AG04450 (cell line): ENCODE results near the gene KIF5A. TPM values are rescaled to one million over a fixed set of nuclear protein-coding genes. Genes with fewer than 3 reads are reported as not detected.

Experiments used
- CTCF ChIA-PET: fragments of 300-600, 350-600 bp; formaldehyde crosslinking; extraction: SDS; loops from one replicate; lab custom pipeline; 2022; ENCODE audit warnings: antibody characterized with exemption, inconsistent platforms; lab: Charles Lee
- POLR2A ChIA-PET: fragments of 350-600 bp; formaldehyde crosslinking; extraction: SDS; loops from one replicate; lab custom pipeline; 2021; ENCODE audit warnings: antibody characterized with exemption, inconsistent platforms; lab: Yijun Ruan, JAX
- DNase-seq: peaks from one replicate; pipeline ENCODE4 v3.0.0-alpha.2; 2011; ENCODE audit warnings: low read depth, low spot score
- H3K27ac ChIP-seq: one replicate; pipeline ENCODE4 v1.5.1; 2012; ENCODE audit warnings: low read depth, low read length, control low read depth
- H3K27me3 ChIP-seq: one replicate; pipeline ENCODE4 v1.6.0; 2012; ENCODE audit warnings: low read length; ENCODE audit not compliant: control insufficient read depth, insufficient read depth
- H3K4me3 ChIP-seq: 2 replicates; pipeline ENCODE4 v1.5.1; 2011; ENCODE audit warnings: mild to moderate bottlenecking, low read depth, low read length, control low read depth
- H3K9me3 ChIP-seq: 2 replicates; pipeline ENCODE4 v1.5.1; 2012; ENCODE audit warnings: low read length; ENCODE audit not compliant: control insufficient read depth, insufficient read depth
- CTCF ChIP-seq: IDR thresholded peaks from 2 replicates; pipeline ENCODE4 v1.5.1; 2011; ENCODE audit warnings: low read depth, low read length, control low read depth, inconsistent platforms
- polyA plus RNA-seq: library from polyadenylated mRNA; depleted of rRNA; stranded (reverse); fragments of >200 nt; gene quantifications from 2 replicates; pipeline ENCODE4 v1.2.3, GENCODE V29; 2011

The KIF5A gene
- polyA plus RNA-seq, 1 experiment, result 0.45 TPM

- Histone ChIP-seq H3K9me3 (no peaks in the 10 kb centered on the region), H3K27ac (peak overlapping the region; percentile 31), H3K27me3 (no peaks in the 10 kb centered on the region), H3K4me3 (no peak overlapping the region)
- TF ChIP-seq CTCF, result no peak
- no peak for DNase-seq
- ChIA-PET POLR2A (interaction anchor here (0.6 kb wide), 2 partner anchors 13 to 113 kb away, joined by 3 to 4 read pairs; no protein-coding TSS in a partner anchor), CTCF (interaction anchor here (0.6 kb wide), 1 partner anchor 199 kb away, joined by 3 read pairs; no protein-coding TSS in a partner anchor)
Measured at GRCh38 chr12:57527184-57527583, 22.7 kb upstream of the KIF5A start.

- H3K27me3 ChIP-seq, result no peaks in the 10 kb centered on the region
- H3K9me3 ChIP-seq, result no peaks in the 10 kb centered on the region
- CTCF ChIA-PET, result no interaction called here
- H3K4me3 ChIP-seq, result no peak overlapping the region
- no peak overlapping the region for H3K27ac ChIP-seq
- POLR2A ChIA-PET, result interaction anchor here (0.7 kb wide), 1 partner anchor 77 kb away, joined by 3 read pairs; no protein-coding TSS in a partner anchor
- no peak for TF ChIP-seq CTCF
- no peak for DNase-seq
Measured at GRCh38 chr12:57528176-57528575, 21.7 kb upstream of the KIF5A start.

DNA sequence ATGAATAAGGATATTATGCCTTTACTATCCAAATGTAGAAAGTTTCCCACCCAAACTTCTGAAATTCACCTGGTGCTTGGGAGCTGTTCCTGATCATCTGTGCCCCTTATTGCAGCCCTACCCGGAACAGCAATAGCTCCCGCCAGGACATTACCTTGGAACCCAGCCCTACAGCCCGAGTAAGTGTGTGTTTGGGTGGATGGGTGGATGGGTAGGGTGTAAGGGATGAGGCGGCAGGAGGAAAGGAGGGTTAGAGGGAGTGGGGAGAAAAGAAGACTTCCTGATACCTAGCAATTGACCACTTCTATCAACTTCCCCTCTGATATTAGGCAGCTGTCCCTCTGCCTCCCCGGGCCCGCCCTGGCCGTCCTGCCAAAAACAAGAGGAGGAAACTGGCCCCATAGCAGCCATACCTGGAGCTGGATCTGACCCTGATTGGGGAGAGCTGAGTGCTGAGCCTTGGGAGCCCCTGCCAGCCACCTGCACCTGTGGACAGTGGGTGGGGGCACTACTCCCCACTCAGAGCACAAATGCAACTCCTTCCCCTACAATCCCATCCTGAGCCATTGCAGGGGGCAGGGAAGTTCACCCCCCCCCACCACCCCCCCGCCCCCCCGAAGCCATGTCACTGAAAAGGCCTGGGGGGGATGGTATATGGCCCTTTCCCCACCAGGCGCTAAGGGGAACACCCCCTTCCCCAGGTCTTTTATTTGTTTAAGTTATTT is 20.9 kb upstream of the KIF5A start:
- no peak for DNase-seq
- POLR2A ChIA-PET, result no interaction called here

DNA sequence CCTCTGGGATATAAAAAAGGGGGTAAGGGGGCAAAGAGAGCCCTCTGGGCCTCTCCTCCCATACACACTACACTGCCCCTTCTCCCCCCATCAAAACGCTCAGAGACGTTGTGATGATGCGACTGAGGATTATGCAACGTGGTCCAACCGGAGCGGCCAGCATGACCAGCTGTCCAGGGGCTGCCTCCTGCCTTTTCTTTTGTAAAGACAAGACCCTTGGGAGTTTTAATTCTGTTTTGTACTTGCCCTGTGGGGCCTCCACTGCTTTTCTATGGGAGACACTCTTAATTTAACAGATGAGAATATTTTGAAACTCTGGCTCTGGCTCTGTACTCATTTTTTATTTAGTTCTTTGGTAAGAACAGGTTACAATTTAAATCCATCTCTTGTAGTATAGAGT is 20.0 kb upstream of the KIF5A start:
- TF ChIP-seq CTCF, result no peak
- ChIA-PET CTCF (no interaction called here), POLR2A (no interaction called here)
- Histone ChIP-seq H3K4me3 (no peak overlapping the region), H3K27me3 (no peaks in the 10 kb centered on the region), H3K27ac (peak overlapping the region; percentile 11), H3K9me3 (no peaks in the 10 kb centered on the region)
- DNase-seq, result no peak

More for the DNA sequence above, 20.9 kb upstream of the KIF5A start:
- TF ChIP-seq CTCF, result no peak
- no peaks in the 10 kb centered on the region for H3K27me3 ChIP-seq
- no peak overlapping the region for H3K4me3 ChIP-seq
- H3K9me3 ChIP-seq, result no peaks in the 10 kb centered on the region
- CTCF ChIA-PET, result no interaction called here
- H3K27ac ChIP-seq, result no peak overlapping the region

GRCh38 chr12:57530396-57531142 is 19.3 kb upstream of the KIF5A start:
- ChIA-PET CTCF (interaction anchor here (0.8 kb wide), 1 partner anchor 72 kb away, joined by 4 read pairs; no protein-coding TSS in a partner anchor), POLR2A (no interaction called here)

More at GRCh38 chr12:57530396-57531142, 19.3 kb upstream of the KIF5A start:
- DNase-seq, result no peak
- Histone ChIP-seq H3K27ac (no peak overlapping the region), H3K4me3 (no peak overlapping the region), H3K27me3 (no peaks in the 10 kb centered on the region), H3K9me3 (no peaks in the 10 kb centered on the region)
- TF ChIP-seq CTCF, result no peak
